HG02938 (cell line): Measurements from ENCODE around the gene GATC.

Source experiments
- ATAC-seq: cut with Tn5 transposase; IDR thresholded peaks from one replicate; pipeline ENCODE4 v1.9.1; 2021; ENCODE audit warnings: mild to moderate bottlenecking, moderate library complexity; ENCODE audit not compliant: unreplicated experiment

Gene GATC

DNA sequence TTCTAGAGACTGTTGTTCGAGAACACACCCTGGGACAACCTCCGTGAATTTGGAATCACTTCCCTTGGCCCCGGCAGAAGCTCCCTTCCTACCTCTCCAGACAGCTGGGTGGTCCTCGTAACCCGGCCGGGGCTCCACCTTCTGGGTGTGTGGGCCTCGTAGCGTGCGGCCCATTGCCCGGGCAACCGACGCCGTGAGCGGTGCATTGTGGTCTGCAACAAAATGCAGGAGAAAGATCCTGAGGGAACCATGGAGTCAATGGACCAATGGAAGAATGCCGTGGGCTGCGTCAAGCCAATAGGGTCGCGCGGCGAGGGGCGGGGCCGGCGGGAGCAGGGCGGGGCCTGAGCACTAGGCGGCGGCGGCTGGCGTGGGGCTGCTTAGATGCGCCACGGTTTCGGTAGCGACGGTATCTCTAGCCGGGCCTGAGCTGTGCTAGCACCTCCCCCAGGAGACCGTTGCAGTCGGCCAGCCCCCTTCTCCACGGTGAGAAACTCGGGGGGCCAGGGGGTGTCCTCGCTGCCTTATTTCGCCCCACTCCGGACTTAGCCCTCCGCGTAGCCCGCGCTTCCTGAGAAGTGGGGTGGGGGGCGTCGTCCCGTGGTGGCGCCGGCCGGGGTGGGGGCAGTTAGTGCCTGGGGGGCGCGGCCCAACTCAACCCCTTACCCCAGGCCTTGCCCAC lies 49.6 kb downstream of the GATC start, which contains the start of gene DYNLL1:
TSS of gene DYNLL1 (plus strand) at position 383 of the 682 bp plus-strand sequence. CDS start 309 bp downstream, outside the sequence.
- ATAC-seq: peak; percentile 91

GRCh38 chr12:120496413-120497340 lies 50.4 kb downstream of the GATC start:
- ATAC-seq: peak; percentile 9

- no peak for ATAC-seq
Measured at GRCh38 chr12:120497524-120498150, 51.4 kb downstream of the GATC start.

DNA sequence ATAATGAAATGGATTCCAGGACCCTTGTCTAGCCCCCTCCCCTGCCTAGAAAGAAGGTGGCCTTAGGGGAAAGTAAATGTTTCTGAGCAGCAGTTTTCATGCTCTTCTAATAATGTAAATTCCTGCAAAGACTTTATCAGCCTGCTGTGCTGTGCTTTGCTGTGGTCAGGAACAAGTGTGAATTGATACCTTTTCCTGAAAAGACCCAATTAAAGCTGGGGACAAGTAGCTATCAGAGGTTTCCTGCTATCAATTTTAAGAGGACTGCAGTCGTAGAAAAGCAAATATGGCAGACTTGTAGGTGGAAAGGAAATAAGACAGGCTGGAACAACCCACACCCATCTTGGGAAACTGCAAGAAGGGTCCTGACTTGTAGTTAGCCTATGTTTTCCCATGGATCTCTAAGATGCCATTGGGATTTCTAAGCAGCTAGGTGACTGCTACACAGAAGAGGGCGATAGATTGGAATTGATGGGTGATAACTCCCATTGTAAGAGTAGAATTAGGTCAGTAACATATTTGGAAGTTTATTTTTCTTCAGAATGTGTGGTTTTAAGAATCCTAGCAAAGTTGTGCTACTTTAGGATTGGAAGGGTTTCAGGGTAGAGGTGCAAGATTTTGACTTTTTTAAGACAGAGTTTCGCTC lies 52.7 kb downstream of the GATC start:
- ATAC-seq: no peak

DNA sequence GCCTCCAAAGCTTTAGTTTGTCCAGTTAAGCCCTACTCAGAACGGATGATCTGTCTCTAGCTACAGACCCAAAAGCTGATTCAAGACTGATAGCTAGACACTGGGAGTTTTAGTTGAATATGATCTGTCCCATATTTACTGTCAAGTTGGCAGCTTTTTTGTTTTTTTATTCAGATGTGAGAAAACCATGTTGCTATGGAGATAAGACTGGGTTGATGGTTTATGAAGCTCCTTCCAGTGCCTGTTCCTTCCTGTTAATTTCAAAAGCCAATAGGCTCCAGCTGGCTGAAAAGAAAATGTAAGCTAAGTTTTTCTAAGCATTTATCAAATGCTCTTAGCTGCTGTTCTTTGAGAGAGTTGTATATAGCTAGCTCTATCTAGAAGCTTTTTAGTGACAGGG lies 54.3 kb downstream of the GATC start:
- no peak for ATAC-seq

- ATAC-seq: no peak
Measured at GRCh38 chr12:120504587-120504986, 58.3 kb downstream of the GATC start.

GRCh38 chr12:120508537-120508936 lies 62.3 kb downstream of the GATC start:
- no peak for ATAC-seq
